H1 (cell line): ENCODE measurements around the gene FPR2. TPM values are rescaled to one million over a fixed set of nuclear protein-coding genes. Genes with fewer than 3 reads are reported as not detected.
"Not testable (repeated sequence)": the region's sequence is repeated elsewhere in the genome, so short reads cannot be mapped to it uniquely, and the experiment has no call there.

Source experiments
- CTCF ChIA-PET: fragments of 300-600 bp; sonication (Branson Sonifier 250); formaldehyde crosslinking; loops from one replicate; lab custom pipeline; 2021; ENCODE audit not compliant: partially characterized antibody; lab: Charles Lee
- POLR2A ChIA-PET: fragments of 300-600 bp; sonication (Branson Sonifier 250); formaldehyde crosslinking; loops from one replicate; lab custom pipeline; 2021; ENCODE audit warnings: inconsistent platforms; ENCODE audit not compliant: partially characterized antibody; lab: Charles Lee
- DNase-seq, 2 experiments: peaks; one replicate each; pipeline versions ENCODE4 v3.0.0 to v3.0.0-alpha.2; 2010 to 2022; ENCODE audit warnings: low spot score in 2 of 2, low read depth in 1 of 2, mixed read lengths in 1 of 2
- FAIRE-seq: peaks from 2 replicates; lab custom pipeline; 2011; peaks lifted over from hg19 to GRCh38; lab: Jason Lieb, UNC
- H2AFZ ChIP-seq: 2 replicates; pipeline ENCODE4 v1.8.1; 2012; ENCODE audit warnings: low read length, inconsistent platforms
- H2AK5ac ChIP-seq: 2 replicates; pipeline ENCODE4 v1.6.1; 2013; ENCODE audit warnings: low read depth, low read length
- H2BK120ac ChIP-seq: replicated peaks from 2 replicates; pipeline ENCODE3; 2013; ENCODE audit warnings: low read depth, low read length, inconsistent platforms
- H2BK12ac ChIP-seq: 2 replicates; pipeline ENCODE4 v1.6.1; 2013; ENCODE audit warnings: low read depth, low read length
- H2BK15ac ChIP-seq: 2 replicates; pipeline ENCODE4 v1.6.1; 2013; ENCODE audit warnings: low read length
- H2BK20ac ChIP-seq: 2 replicates; pipeline ENCODE4 v1.6.1; 2013; ENCODE audit warnings: low read length
- H2BK5ac ChIP-seq: 2 replicates; pipeline ENCODE4 v1.6.1; 2013; ENCODE audit warnings: low read depth, low read length
- H3K14ac ChIP-seq: 2 replicates; pipeline ENCODE4 v1.6.1; 2013; ENCODE audit warnings: inconsistent platforms; ENCODE audit not compliant: insufficient read length
- H3K18ac ChIP-seq: 2 replicates; pipeline ENCODE4 v1.6.1; 2013; ENCODE audit warnings: low read length; ENCODE audit errors: extremely low read depth
- H3K23ac ChIP-seq: 2 replicates; pipeline ENCODE4 v1.6.1; 2013; ENCODE audit warnings: inconsistent platforms; ENCODE audit not compliant: insufficient read length
- H3K23me2 ChIP-seq: 2 replicates; pipeline ENCODE4 v1.6.1; 2013; ENCODE audit warnings: low read depth, low read length
- H3K27ac ChIP-seq: 2 replicates; pipeline ENCODE4 v1.6.1; 2011; ENCODE audit warnings: low read depth, low read length, inconsistent platforms
- H3K27me3 ChIP-seq, 4 experiments: replicated peaks in 1 of 4; 1 replicate in 1 of 4; 2 replicates in 3 of 4; pipeline versions ENCODE4 v1.6.1 to v1.8.1; 2011 to 2013; ENCODE audit warnings: low read length in 3 of 4, mild to moderate bottlenecking in 3 of 4, inconsistent platforms in 2 of 4, mixed read lengths in 2 of 4, moderate library complexity in 1 of 4; ENCODE audit not compliant: control insufficient read depth in 3 of 4, insufficient read depth in 3 of 4; ENCODE audit errors: extremely low read depth in 1 of 4
- H3K36me3 ChIP-seq, 4 experiments: 2 replicates each; pipeline versions ENCODE4 v1.6.1 to v1.8.1; 2011 to 2013; ENCODE audit warnings: mild to moderate bottlenecking in 4 of 4, low read length in 3 of 4, moderate library complexity in 2 of 4, control low read depth in 1 of 4, inconsistent platforms in 1 of 4; ENCODE audit not compliant: insufficient read depth in 4 of 4, control insufficient read depth in 2 of 4
- H3K4ac ChIP-seq: replicated peaks from 2 replicates; pipeline ENCODE3; 2013; ENCODE audit warnings: low read length, low read depth, mixed read lengths, inconsistent platforms; ENCODE audit not compliant: insufficient read length
- H3K4me1 ChIP-seq, 4 experiments: replicated peaks in 1 of 4; 1 replicate in 1 of 4; 2 replicates in 3 of 4; pipeline versions ENCODE4 v1.6.1 to v1.8.1; 2011 to 2013; ENCODE audit warnings: low read length in 3 of 4, inconsistent platforms in 2 of 4, mixed read lengths in 1 of 4; ENCODE audit not compliant: insufficient read depth in 4 of 4, control insufficient read depth in 3 of 4
- H3K4me2 ChIP-seq, 2 experiments: 2 replicates each; pipeline versions ENCODE4 v1.6.1 to v1.8.1; 2011 to 2013; ENCODE audit warnings: low read depth in 2 of 2, low read length in 2 of 2, control low read depth in 1 of 2, inconsistent platforms in 1 of 2, mild to moderate bottlenecking in 1 of 2; ENCODE audit not compliant: insufficient read depth in 1 of 2
- H3K4me3 ChIP-seq, 4 experiments: fragments of 200-600, 300-600 bp in 1 of 4; sonication (generic), shearing (Covaris generic), sonication (Bioruptor Twin) in 1 of 4; 2 replicates each; pipeline versions ENCODE4 v1.5.1 to v1.8.1; 2011 to 2016; ENCODE audit warnings: low read length in 4 of 4, low read depth in 3 of 4, control low read depth in 2 of 4, inconsistent platforms in 2 of 4, mild to moderate bottlenecking in 2 of 4, mixed read lengths in 1 of 4, moderate library complexity in 1 of 4; ENCODE audit not compliant: insufficient read depth in 2 of 4; ENCODE audit errors: extremely low read depth in 1 of 4
- H3K56ac ChIP-seq: replicated peaks from 2 replicates; pipeline ENCODE3; 2013; ENCODE audit warnings: low read depth, mild to moderate bottlenecking, mixed read lengths, low read length, inconsistent platforms; ENCODE audit not compliant: insufficient read length
- H3K79me1 ChIP-seq: 2 replicates; pipeline ENCODE4 v1.6.1; 2013; ENCODE audit warnings: low read depth, low read length, control low read depth
- H3K79me2 ChIP-seq, 2 experiments: 2 replicates each; pipeline versions ENCODE4 v1.6.1 to v1.8.1; 2012 to 2013; ENCODE audit warnings: low read length in 2 of 2, mild to moderate bottlenecking in 2 of 2, inconsistent platforms in 1 of 2; ENCODE audit not compliant: insufficient read depth in 2 of 2, control insufficient read depth in 1 of 2
- H3K9ac ChIP-seq, 4 experiments: replicated peaks in 1 of 4; 1 replicate in 1 of 4; 2 replicates in 3 of 4; pipeline versions ENCODE4 v1.6.1 to v1.8.1; 2011 to 2013; ENCODE audit warnings: low read depth in 3 of 4, low read length in 3 of 4, control low read depth in 2 of 4, mild to moderate bottlenecking in 2 of 4, moderate library complexity in 2 of 4, inconsistent platforms in 1 of 4; ENCODE audit errors: extremely low read depth in 1 of 4
- H3K9me3 ChIP-seq, 2 experiments: 2 replicates each; pipeline versions ENCODE4 v1.6.1 to v1.8.1; 2012 to 2013; ENCODE audit warnings: mild to moderate bottlenecking in 2 of 2, moderate library complexity in 2 of 2, control low read depth in 1 of 2, inconsistent platforms in 1 of 2, low read depth in 1 of 2, low read length in 1 of 2, mixed read lengths in 1 of 2; ENCODE audit not compliant: insufficient read depth in 2 of 2
- H4K20me1 ChIP-seq, 2 experiments: replicated peaks in 1 of 2; 2 replicates each; pipeline versions ENCODE3 to v1.8.1; 2011 to 2013; ENCODE audit warnings: inconsistent platforms in 2 of 2, low read length in 2 of 2, mild to moderate bottlenecking in 1 of 2; ENCODE audit not compliant: insufficient read depth in 2 of 2, control insufficient read depth in 1 of 2
- H4K5ac ChIP-seq: 2 replicates; pipeline ENCODE4 v1.6.1; 2013; ENCODE audit warnings: low read length, low read depth, mixed read lengths, inconsistent platforms; ENCODE audit not compliant: insufficient read length
- H4K8ac ChIP-seq: 2 replicates; pipeline ENCODE4 v1.8.0; 2013; ENCODE audit warnings: mild to moderate bottlenecking, moderate library complexity, low read length, inconsistent platforms; ENCODE audit not compliant: insufficient read depth; ENCODE audit errors: extremely low read depth
- H4K91ac ChIP-seq: replicated peaks from 2 replicates; pipeline ENCODE3; 2013; ENCODE audit warnings: low read length, mixed read lengths, inconsistent platforms; ENCODE audit not compliant: insufficient read length
- WGBS, 2 experiments: shearing (Covaris generic) in 1 of 2; methylation state at CpG; one replicate each; pipeline versions ENCODE4 v1.1.6 to v1.1.7; 2013 to 2015; ENCODE audit warnings: low lambda C conversion rate in 2 of 2, mixed read lengths in 2 of 2, inconsistent platforms in 1 of 2, low coverage in 1 of 2, missing lambda C conversion rate in 1 of 2; ENCODE audit not compliant: insufficient replicate concordance in 2 of 2, insufficient coverage in 1 of 2, insufficient read length in 1 of 2; ENCODE audit errors: extremely low coverage in 1 of 2, missing lambda C conversion rate in 1 of 2; 5-methylcytosine and 5-hydroxymethylcytosine counted together
- polyA plus RNA-seq, 7 experiments: library from polyadenylated mRNA; depleted of rRNA in 3 of 7; stranded (reverse) in 5 of 7; unstranded in 2 of 7; fragments of >200 nt in 5 of 7; fragments of 200-250 nt in 2 of 7; gene quantifications; 1 replicate in 5 of 7; 2 replicates in 1 of 7; 4 replicates in 1 of 7; pipeline versions ENCODE4 v1.2.1 to v1.2.3, GENCODE V29; 2011 to 2013; ENCODE audit warnings: missing spikeins in 2 of 7, mixed read lengths in 2 of 7
- total RNA-seq: library from RNA; stranded (reverse); fragmentation: NEBNext Ultra II Directional; extraction: Animal tissue kit (Norgen Biotek cat#: 25700); gene quantifications from 2 replicates; pipeline ENCODE4 v1.2.1, GENCODE V29; 2021

Gene FPR2
- total and polyA plus RNA-seq, 2 of the 8 experiments (the other 6 are each of a cell fraction or from before 2014, with no cell fraction given) = 0.17 TPM; not detected in 1

GRCh38 chr19:51738523-51738922, 22.5 kb upstream of the FPR2 start:
- not testable (repeated sequence) for H3K4me3 ChIP-seq, H4K8ac ChIP-seq, DNase-seq, H4K91ac ChIP-seq, H3K4me1 ChIP-seq, H2BK120ac ChIP-seq, H3K27me3 ChIP-seq, H4K20me1 ChIP-seq, H3K23me2 ChIP-seq, H3K79me2 ChIP-seq, H2BK5ac ChIP-seq, H3K9ac ChIP-seq, H3K14ac ChIP-seq, FAIRE-seq, H3K23ac ChIP-seq, H2BK20ac ChIP-seq, H2BK15ac ChIP-seq, H3K4ac ChIP-seq, H3K18ac ChIP-seq, H3K56ac ChIP-seq, H3K9me3 ChIP-seq, H2BK12ac ChIP-seq, H2AK5ac ChIP-seq, H3K4me2 ChIP-seq, H2AFZ ChIP-seq, H3K36me3 ChIP-seq, H3K27ac ChIP-seq, H3K79me1 ChIP-seq, H4K5ac ChIP-seq
- POLR2A ChIA-PET = interaction anchor here (0.9 kb wide), 1 partner anchor 10 kb away, joined by 3 read pairs; no protein-coding TSS in a partner anchor
- CTCF ChIA-PET = interaction anchor here (1.0 to 2.4 kb wide), 6 partner anchors 10 to 1326 kb away, joined by 3 to 17 read pairs (median 4); no protein-coding TSS in a partner anchor
- WGBS, 2 experiments = 82% methylated on average over 10 of the region's 10 CpGs; no CpG with 5 or more reads in 1 of the 2 experiments
